Measurements from ENCODE around the gene CCDC196. TPM values are rescaled to one million over a fixed set of nuclear protein-coding genes. Genes with fewer than 3 reads are reported as not detected.

CCDC196 gene
- total and polyA plus RNA-seq, 10 of the 15 experiments (the other 5 are each of a cell fraction or from before 2014, with no cell fraction given): 0.03 to 0.52 (median 0.28) TPM; not detected in 7

- no peak for TF ChIP-seq ZBTB11 (CRISPR knock-in tag; IDR thresholded peaks at IDR 0.05)
- no peak for TF ChIP-seq RUNX3 (IDR thresholded peaks at IDR 0.05; ENCODE audit: low read length)
- no peak for TF ChIP-seq SREBF2 (IDR thresholded peaks at IDR 0.05; ENCODE audit: low read length)
- TF ChIP-seq HDGF (IDR thresholded peaks at IDR 0.05): no peak
- TF ChIP-seq KLF5 (IDR thresholded peaks at IDR 0.05; ENCODE audit: partially characterized antibody): no peak
- no peak for TF ChIP-seq ZSCAN29 (IDR thresholded peaks at IDR 0.05)
- TF ChIP-seq JUND (IDR thresholded peaks at IDR 0.05; ENCODE audit: low read depth, low read length): no peak
- no peak for TF ChIP-seq BMI1 (IDR thresholded peaks at IDR 0.05; ENCODE audit: borderline replicate concordance)
- TF ChIP-seq PKNOX1 (IDR thresholded peaks at IDR 0.05): no peak
- TF ChIP-seq, protein P1, sequence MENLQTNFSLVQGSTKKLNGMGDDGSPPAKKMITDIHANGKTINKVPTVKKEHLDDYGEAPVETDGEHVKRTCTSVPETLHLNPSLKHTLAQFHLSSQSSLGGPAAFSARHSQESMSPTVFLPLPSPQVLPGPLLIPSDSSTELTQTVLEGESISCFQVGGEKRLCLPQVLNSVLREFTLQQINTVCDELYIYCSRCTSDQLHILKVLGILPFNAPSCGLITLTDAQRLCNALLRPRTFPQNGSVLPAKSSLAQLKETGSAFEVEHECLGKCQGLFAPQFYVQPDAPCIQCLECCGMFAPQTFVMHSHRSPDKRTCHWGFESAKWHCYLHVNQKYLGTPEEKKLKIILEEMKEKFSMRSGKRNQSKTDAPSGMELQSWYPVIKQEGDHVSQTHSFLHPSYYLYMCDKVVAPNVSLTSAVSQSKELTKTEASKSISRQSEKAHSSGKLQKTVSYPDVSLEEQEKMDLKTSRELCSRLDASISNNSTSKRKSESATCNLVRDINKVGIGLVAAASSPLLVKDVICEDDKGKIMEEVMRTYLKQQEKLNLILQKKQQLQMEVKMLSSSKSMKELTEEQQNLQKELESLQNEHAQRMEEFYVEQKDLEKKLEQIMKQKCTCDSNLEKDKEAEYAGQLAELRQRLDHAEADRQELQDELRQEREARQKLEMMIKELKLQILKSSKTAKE (IDR thresholded peaks at IDR 0.05; ENCODE audit: low read depth, poor library complexity, severe bottlenecking): no peak
- TF ChIP-seq PAX8 (IDR thresholded peaks at IDR 0.05): no peak
- no peak for TF ChIP-seq RCOR1 (conservative IDR thresholded peaks at IDR 0.05; ENCODE audit: low read depth, low read length)
- no peak for TF ChIP-seq E2F4 (IDR thresholded peaks at IDR 0.05; ENCODE audit: low read depth, low read length)
Observed at GRCh38 chr14:66530526-66530925, 44.4 kb downstream of the CCDC196 start (continued).
